ENCODE data around the gene KLHL40. TPM values are rescaled to one million over a fixed set of nuclear protein-coding genes. Genes with fewer than 3 reads are reported as not detected.

Gene KLHL40
- polyA plus RNA-seq, 2 of the 4 experiments (the other 2 are of a cell fraction), result not detected

- TF ChIP-seq HOXB5 (CRISPR knock-in tag; IDR thresholded peaks at IDR 0.05) (no peak), HOXA7 (CRISPR knock-in tag; IDR thresholded peaks at IDR 0.05) (no peak), USF2 (IDR thresholded peaks at IDR 0.05) (no peak)
Observed at GRCh38 chr3:42667096-42667522, 18.2 kb upstream of the KLHL40 start (continued).

GRCh38 chr3:42667523-42668412 is 17.6 kb upstream of the KLHL40 start:
- H3K4me1 ChIP-seq, result no peaks in the 10 kb centered on the region
- 34% methylated on average over 3 of the region's 8 CpGs for WGBS (ENCODE audit: missing lambda C conversion rate)
- FAIRE-seq, result no peak
- TF ChIP-seq MAX (IDR thresholded peaks at IDR 0.05) (no peak), ELK1 (IDR thresholded peaks at IDR 0.05; ENCODE audit: low read depth, low read length) (no peak), REST (IDR thresholded peaks at IDR 0.05) (no peak), GATA3 (IDR thresholded peaks at IDR 0.05; ENCODE audit: borderline replicate concordance) (no peak), MAFK (IDR thresholded peaks at IDR 0.05; ENCODE audit: partially characterized antibody) (peak; percentile 24), USF2 (IDR thresholded peaks at IDR 0.05) (no peak), JUN (IDR thresholded peaks at IDR 0.05) (peak in 1 of 2 experiments; percentile 26; a peak in 1 of 5 replicates), ZSCAN20 (CRISPR knock-in tag; IDR thresholded peaks at IDR 0.05) (no peak), PBX3 (IDR thresholded peaks at IDR 0.05) (0 out of 2 replicates have a peak, but pooled peaks have one; percentile 25), ESRRA (IDR thresholded peaks at IDR 0.05; ENCODE audit: borderline replicate concordance, low read length) (no peak), EHMT2 (IDR thresholded peaks at IDR 0.05; ENCODE audit: low read depth) (no peak), RCOR1 (IDR thresholded peaks at IDR 0.05; ENCODE audit: low read depth, low read length) (no peak), CHD2 (IDR thresholded peaks at IDR 0.05; ENCODE audit: low read length, partially characterized antibody) (no peak), FOSL2 (IDR thresholded peaks at IDR 0.05) (no peak), FOSL2 (CRISPR knock-in tag; IDR thresholded peaks at IDR 0.05) (no peak), POLR2AphosphoS2 (conservative IDR thresholded peaks at IDR 0.05; ENCODE audit: low read length) (no peak)
- peak in 1 of 2 experiments; percentile 15; a peak in 2 of 6 replicates for ATAC-seq
- no peaks in the 10 kb centered on the region for H3K9me3 ChIP-seq
- ChIA-PET CTCF (no interaction called here), POLR2A (no interaction called here)
- no peak overlapping the region for H3K27ac ChIP-seq
- no peak overlapping the region for H3K4me3 ChIP-seq
- no peak overlapping the region for H3K4me2 ChIP-seq
- no peak for DNase-seq (ENCODE audit: low read depth in 1 of 2, low spot score in 1 of 2)

All from A549 (cell line).